H1 (cell line): Measurements from ENCODE around the gene OR1E2. TPM values are rescaled to one million over a fixed set of nuclear protein-coding genes. Genes with fewer than 3 reads are reported as not detected.

Experiments
- CEBPB ChIP-seq: IDR thresholded peaks from 2 replicates; pipeline ENCODE4 v1.6.1; 2012; ENCODE audit warnings: low read depth, low read length
- GTF2F1 ChIP-seq: IDR thresholded peaks from 2 replicates; pipeline ENCODE4 v1.6.1; 2012; ENCODE audit warnings: low read depth, low read length, improper control_type of control experiment, borderline replicate concordance
- HDAC2 ChIP-seq, 2 experiments: fragments of 300-600 bp in 1 of 2; sonication (generic) in 1 of 2; IDR thresholded peaks; 2 replicates each; pipeline ENCODE4 v1.6.1; 2011 to 2012; ENCODE audit warnings: low read depth in 2 of 2, low read length in 2 of 2, mild to moderate bottlenecking in 2 of 2, moderate library complexity in 2 of 2, borderline replicate concordance in 1 of 2, inconsistent platforms in 1 of 2
- SP1 ChIP-seq: IDR thresholded peaks from 2 replicates; pipeline ENCODE4 v1.6.1; 2011; ENCODE audit warnings: low read depth, low read length
- TEAD4 ChIP-seq: IDR thresholded peaks from 2 replicates; pipeline ENCODE4 v1.6.1; 2012; ENCODE audit warnings: low read depth, low read length, inconsistent platforms, mixed read lengths
- ZNF274 ChIP-seq: IDR thresholded peaks from 2 replicates; pipeline ENCODE4 v1.7.0; 2012; ENCODE audit warnings: low read length, borderline replicate concordance; ENCODE audit errors: extremely low read depth
- polyA plus RNA-seq, 7 experiments: library from polyadenylated mRNA; depleted of rRNA in 3 of 7; stranded (reverse) in 5 of 7; unstranded in 2 of 7; fragments of >200 nt in 5 of 7; fragments of 200-250 nt in 2 of 7; gene quantifications; 1 replicate in 5 of 7; 2 replicates in 1 of 7; 4 replicates in 1 of 7; pipeline versions ENCODE4 v1.2.1 to v1.2.3, GENCODE V29; 2011 to 2013; ENCODE audit warnings: missing spikeins in 2 of 7, mixed read lengths in 2 of 7
- total RNA-seq: library from RNA; stranded (reverse); fragmentation: NEBNext Ultra II Directional; extraction: Animal tissue kit (Norgen Biotek cat#: 25700); gene quantifications from 2 replicates; pipeline ENCODE4 v1.2.1, GENCODE V29; 2021

The OR1E2 gene
- total and polyA plus RNA-seq, 2 of the 8 experiments (the other 6 are each of a cell fraction or from before 2014, with no cell fraction given) = not detected

DNA sequence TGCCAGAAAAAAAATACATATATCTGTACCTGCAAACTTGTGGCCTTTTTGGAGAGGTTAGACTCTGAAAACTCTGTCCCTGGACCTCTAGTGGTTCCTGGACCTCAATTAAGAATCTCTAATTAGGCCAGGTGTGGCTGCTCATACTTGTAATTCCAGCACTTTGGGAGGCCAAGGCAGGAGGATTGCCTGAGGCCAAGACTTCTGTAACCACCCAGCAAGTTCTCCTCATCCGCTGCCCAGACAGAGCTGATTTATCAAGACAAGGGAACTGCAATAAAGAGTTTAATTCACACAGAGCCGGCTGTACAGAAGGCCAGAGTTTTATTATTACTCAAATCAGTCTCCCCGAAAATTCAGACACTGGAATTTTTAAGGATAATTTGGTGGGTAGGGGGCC is 46.3 kb upstream of the OR1E2 start (continued):
- TF ChIP-seq HDAC2 (IDR thresholded peaks at IDR 0.05; ENCODE audit: borderline replicate concordance in 1 of 2, low read depth in 2 of 2, low read length in 2 of 2) (no peak), ZNF274 (no peak), CEBPB (no peak), SP1 (no peak), TEAD4 (no peak), GTF2F1 (no peak)
